HUES64 (cell line): ENCODE results near the gene KRT20.

ENCODE experiments used
- H3K27ac ChIP-seq: 2 replicates; pipeline ENCODE4 v1.7.0; 2013; ENCODE audit warnings: low read depth, low read length, inconsistent platforms
- H3K27me3 ChIP-seq: 2 replicates; pipeline ENCODE4 v1.6.1; 2013; ENCODE audit warnings: mild to moderate bottlenecking, low read length; ENCODE audit not compliant: insufficient read depth
- H3K36me3 ChIP-seq: 2 replicates; pipeline ENCODE4 v1.6.1; 2013; ENCODE audit warnings: mild to moderate bottlenecking, low read length; ENCODE audit not compliant: insufficient read depth
- H3K4me1 ChIP-seq: 2 replicates; pipeline ENCODE4 v1.6.1; 2013; ENCODE audit warnings: mild to moderate bottlenecking, low read length, moderate library complexity; ENCODE audit not compliant: insufficient read depth
- H3K4me3 ChIP-seq: 2 replicates; pipeline ENCODE4 v1.5.1; 2013; ENCODE audit warnings: mild to moderate bottlenecking, low read length, moderate library complexity
- H3K9ac ChIP-seq: 2 replicates; pipeline ENCODE4 v1.6.1; 2013; ENCODE audit warnings: mild to moderate bottlenecking, low read depth, low read length
- H3K9me3 ChIP-seq: 2 replicates; pipeline ENCODE4 v1.6.1; 2013; ENCODE audit warnings: low read depth, low read length; ENCODE audit not compliant: insufficient read depth
- WGBS: fragments of 150-250, 120-280 bp; methylation state at CpG from one replicate; pipeline ENCODE4 v1.1.7; 2013; ENCODE audit warnings: missing lambda C conversion rate; 5-methylcytosine and 5-hydroxymethylcytosine counted together

KRT20 gene

DNA sequence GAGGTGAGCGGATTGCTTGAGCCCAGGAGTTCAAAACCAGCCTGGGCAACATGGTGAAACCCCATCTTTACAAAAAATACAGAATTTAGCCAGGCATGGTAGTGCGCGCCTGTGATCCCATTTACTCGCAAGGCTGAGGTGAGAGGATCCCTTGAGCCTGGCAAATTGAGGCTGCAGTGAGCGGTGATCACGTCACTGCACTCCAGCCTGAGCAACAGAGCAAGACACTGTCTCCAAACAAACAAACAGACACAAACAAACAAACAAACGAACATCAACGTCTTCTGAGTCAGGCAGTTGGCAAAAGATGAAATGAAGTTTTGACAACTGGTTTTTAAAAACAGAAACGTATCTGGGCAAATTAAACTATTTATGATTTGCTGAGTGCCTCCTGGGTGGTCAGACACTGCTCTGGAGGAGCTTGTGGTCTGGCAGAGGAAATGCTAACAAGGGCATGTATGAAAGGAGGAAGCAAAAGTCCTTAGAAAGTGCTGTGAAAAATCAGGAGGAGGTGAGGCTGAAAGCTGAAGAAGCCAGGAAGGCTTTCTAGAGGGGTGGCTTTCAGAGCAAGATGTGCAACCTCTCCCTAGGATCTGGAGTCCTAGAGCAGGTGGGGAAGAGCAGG lies 10.2 kb upstream of the KRT20 start:
- Histone ChIP-seq H3K4me3 (no peak overlapping the region), H3K36me3 (no peaks in the 10 kb centered on the region), H3K9me3 (no peaks in the 10 kb centered on the region), H3K4me1 (no peaks in the 10 kb centered on the region), H3K27ac (no peak overlapping the region), H3K27me3 (no peaks in the 10 kb centered on the region; the same call in 1 of the 2 replicates), H3K9ac (no peak overlapping the region)
- 93% methylated on average over 9 of the region's 9 CpGs for WGBS

DNA sequence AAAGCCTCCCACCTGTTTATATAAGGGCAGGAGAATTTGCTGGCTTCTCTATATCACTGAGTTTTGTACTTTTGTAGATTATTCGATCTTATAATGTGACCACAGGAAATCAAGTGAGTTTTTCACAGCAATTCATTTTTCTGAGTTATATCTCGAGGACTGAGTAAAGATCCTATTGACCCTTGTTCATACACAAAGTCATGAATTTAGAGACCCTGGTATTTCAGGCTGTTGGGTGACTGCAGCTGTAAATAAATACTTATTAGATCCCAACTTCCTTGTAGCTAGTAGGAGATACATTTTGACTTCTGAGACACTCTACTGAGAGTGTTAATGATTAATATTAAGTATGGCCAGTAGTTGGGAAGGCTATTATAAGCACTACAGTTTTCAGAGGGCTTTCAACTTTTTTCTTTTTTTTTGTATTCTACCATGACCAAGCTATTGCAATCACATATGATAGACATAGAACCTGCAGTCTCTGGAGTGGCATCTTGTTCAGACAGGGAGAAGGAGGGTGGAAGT lies 3.2 kb upstream of the KRT20 start:
- no peaks in the 10 kb centered on the region for H3K36me3 ChIP-seq
- H3K27me3 ChIP-seq, result peaks cover 2% of the 10 kb centered on the region; the same call in 1 of the 2 replicates
- H3K27ac ChIP-seq, result no peak overlapping the region
- H3K9ac ChIP-seq, result no peak overlapping the region
- WGBS, result 90% methylated on average over 2 of the region's 2 CpGs
- no peak overlapping the region for H3K4me3 ChIP-seq
- no peaks in the 10 kb centered on the region for H3K9me3 ChIP-seq
- H3K4me1 ChIP-seq, result no peaks in the 10 kb centered on the region

DNA sequence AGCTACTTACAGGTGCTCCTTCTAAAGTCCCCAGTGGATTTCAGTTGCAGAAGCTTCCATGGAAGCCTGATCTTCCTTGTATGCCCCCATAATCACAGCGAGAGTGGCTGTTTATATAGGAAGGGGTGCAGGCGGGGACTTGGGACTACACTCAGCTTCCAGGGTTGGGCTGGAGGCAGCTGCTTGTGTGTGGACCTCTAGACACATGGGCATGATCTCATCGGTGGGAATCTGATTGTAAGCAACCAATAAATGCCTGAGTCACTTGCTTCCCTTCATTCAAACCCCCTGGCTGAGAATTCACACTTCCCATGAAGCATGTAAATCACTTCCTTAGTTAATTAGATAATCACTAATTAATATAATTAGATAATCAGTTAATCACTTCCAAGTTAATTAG lies 1.0 kb upstream of the KRT20 start:
- no peak overlapping the region for H3K27ac ChIP-seq
- WGBS, result 94% methylated on average over 3 of the region's 3 CpGs
- H3K9ac ChIP-seq, result no peak overlapping the region
- H3K9me3 ChIP-seq, result no peaks in the 10 kb centered on the region
- peaks cover 2% of the 10 kb centered on the region; the same call in 1 of the 2 replicates for H3K27me3 ChIP-seq
- H3K4me3 ChIP-seq, result no peak overlapping the region
- no peaks in the 10 kb centered on the region for H3K36me3 ChIP-seq
- no peaks in the 10 kb centered on the region for H3K4me1 ChIP-seq

DNA sequence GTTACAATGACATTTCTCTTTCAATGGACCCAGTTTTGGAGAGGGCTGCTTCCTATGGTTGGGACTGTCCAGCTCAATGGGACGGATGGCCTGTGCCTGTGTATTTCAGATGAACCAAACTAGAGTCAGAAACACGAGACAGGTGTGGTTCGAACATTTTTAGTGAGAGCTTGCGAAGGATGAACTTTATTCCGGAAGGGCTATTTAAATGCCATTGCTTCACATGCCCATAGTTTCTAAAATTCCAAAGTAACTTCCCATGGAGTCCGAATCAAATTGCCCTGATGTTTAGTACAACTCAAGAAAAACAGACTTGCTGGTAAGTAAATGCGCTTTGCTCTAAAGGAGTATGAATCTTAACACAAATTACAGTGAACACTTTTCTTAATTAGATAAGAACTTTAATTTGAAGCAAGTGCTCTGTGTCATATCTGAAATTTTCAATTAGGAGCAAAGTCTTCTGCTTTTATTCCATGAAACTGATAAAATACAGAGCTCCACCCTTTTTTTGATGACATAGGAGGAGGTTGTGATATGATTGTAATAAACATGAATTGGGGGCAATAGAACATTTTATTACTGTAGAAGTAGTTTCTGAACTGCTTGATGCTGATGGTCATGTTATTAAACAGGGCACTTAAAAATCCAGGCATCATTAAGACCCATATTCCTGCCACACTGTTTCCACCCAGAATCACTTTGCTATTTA lies 1.3 kb downstream of the KRT20 start:
- 95% methylated on average over 7 of the region's 7 CpGs for WGBS
- Histone ChIP-seq H3K9me3 (no peaks in the 10 kb centered on the region), H3K9ac (no peak overlapping the region), H3K27me3 (no peaks in the 10 kb centered on the region), H3K4me3 (no peak overlapping the region), H3K4me1 (no peaks in the 10 kb centered on the region), H3K36me3 (no peaks in the 10 kb centered on the region), H3K27ac (no peak overlapping the region)

DNA sequence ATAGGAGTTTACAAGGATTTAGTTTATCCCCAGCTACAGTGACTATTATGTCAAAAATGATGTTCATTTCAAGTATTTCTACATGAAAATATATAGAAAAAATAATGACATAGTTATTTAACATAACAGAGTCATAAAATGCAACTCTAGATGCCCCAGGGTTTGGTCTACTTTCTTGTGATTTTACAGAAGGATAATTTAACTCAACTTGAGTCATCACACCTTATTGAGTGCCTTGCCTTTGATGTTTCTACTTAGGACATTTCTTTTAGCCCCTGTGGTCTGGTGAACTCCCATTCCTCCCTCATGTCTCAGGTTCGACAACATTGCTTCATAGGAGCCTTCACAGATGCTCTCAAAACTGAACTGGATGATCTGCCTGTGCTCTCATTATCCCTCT lies 2.0 kb downstream of the KRT20 start:
- H3K27me3 ChIP-seq, result no peaks in the 10 kb centered on the region
- H3K9me3 ChIP-seq, result no peaks in the 10 kb centered on the region
- no peaks in the 10 kb centered on the region for H3K4me1 ChIP-seq
- no peak overlapping the region for H3K27ac ChIP-seq
- H3K4me3 ChIP-seq, result no peak overlapping the region
- WGBS, result 94% methylated on average over 1 of the region's 1 CpG
- H3K36me3 ChIP-seq, result no peaks in the 10 kb centered on the region
- H3K9ac ChIP-seq, result no peak overlapping the region

DNA sequence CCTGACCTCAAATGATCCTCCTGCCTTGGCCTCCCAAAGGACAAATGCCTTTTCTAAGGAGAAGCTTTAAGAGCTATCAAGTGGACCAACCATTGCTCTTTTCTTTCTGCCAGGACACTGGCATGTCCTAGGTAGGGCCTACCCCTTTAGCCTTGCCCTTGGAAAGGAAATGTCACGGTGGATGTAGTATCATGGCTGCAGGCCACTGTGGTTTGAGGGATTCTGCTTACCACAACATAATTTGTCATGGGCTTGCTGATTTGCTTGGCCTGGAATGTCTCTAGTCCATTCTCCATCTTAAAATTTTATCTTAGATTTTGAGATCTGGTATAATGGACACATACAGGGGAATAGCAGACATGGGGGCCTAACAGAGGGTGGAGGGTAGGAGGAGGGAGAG lies 6.0 kb downstream of the KRT20 start:
- Histone ChIP-seq H3K27ac (no peak overlapping the region), H3K9ac (no peak overlapping the region), H3K9me3 (no peaks in the 10 kb centered on the region), H3K36me3 (no peaks in the 10 kb centered on the region), H3K27me3 (no peaks in the 10 kb centered on the region), H3K4me1 (peaks cover 2% of the 10 kb centered on the region; the same call in 1 of the 2 replicates), H3K4me3 (no peak overlapping the region)
- WGBS, result 93% methylated on average over 1 of the region's 1 CpG

DNA sequence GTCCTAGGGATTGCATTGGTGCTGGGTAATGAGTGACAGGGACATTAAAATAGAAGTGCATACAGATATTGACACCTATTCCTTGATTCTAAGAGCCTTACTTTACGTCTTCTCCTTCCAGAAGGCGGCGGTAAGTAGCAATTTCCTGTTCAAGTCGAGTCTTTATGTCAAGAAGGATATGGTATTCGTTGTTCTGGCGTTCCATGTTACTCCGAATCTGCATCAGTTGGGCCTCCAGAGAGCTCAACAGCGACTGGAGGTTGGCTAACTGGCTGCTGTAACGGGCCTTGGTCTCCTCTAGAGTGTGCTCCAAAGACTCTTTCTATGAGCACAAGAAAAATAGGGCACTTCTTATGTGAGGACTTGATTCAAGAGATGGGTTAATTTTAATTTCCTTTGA lies 7.0 kb downstream of the KRT20 start:
- Histone ChIP-seq H3K9ac (no peak overlapping the region), H3K4me1 (peaks cover 9% of the 10 kb centered on the region; the same call in 1 of the 2 replicates), H3K4me3 (no peak overlapping the region), H3K27me3 (no peaks in the 10 kb centered on the region), H3K36me3 (no peaks in the 10 kb centered on the region), H3K9me3 (no peaks in the 10 kb centered on the region), H3K27ac (no peak overlapping the region)
- 92% methylated on average over 9 of the region's 9 CpGs for WGBS

DNA sequence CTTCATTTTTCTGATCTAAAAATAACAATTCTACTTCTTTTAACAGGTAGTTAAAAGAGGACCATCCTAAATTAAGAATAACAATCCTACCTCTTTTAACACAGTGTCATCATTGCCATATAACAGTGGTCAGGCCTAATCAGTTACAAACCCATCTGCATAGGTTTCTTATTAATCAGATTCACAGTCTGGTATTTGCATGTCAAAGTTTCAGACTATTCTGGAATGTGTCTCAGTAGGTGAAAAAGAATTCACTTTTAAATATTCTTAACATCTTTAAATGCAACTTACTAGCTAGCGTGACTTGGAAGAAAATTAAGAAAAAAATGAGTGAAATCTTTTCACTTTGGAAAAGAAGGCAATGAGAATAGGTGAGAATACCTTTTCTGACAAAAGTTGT lies 11.2 kb downstream of the KRT20 start:
- Histone ChIP-seq H3K27me3 (no peaks in the 10 kb centered on the region), H3K9ac (no peak overlapping the region), H3K4me1 (peaks cover 9% of the 10 kb centered on the region; the same call in 1 of the 2 replicates), H3K36me3 (no peaks in the 10 kb centered on the region), H3K27ac (no peak overlapping the region), H3K4me3 (no peak overlapping the region), H3K9me3 (no peaks in the 10 kb centered on the region)
- WGBS, result 80% methylated on average over 1 of the region's 1 CpG

DNA sequence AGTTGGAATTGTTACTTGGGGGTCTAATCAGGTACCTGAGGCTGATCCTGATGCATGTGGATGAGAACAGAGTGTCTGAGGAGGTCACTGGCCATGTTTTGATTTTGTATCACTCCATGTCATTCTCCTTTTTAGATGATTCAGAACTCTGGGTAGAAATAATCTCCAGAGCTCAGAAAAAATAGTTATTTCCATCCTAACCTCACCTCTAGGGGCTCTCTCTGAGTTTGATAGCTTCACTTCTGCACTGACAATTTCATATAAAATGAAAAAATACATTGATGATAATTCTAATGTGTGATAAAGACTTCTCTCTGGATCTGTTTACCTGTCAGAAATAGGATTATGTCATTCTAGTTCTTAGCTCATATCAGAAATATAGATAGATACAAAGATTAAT lies 11.8 kb downstream of the KRT20 start:
- no peak overlapping the region for H3K9ac ChIP-seq

DNA sequence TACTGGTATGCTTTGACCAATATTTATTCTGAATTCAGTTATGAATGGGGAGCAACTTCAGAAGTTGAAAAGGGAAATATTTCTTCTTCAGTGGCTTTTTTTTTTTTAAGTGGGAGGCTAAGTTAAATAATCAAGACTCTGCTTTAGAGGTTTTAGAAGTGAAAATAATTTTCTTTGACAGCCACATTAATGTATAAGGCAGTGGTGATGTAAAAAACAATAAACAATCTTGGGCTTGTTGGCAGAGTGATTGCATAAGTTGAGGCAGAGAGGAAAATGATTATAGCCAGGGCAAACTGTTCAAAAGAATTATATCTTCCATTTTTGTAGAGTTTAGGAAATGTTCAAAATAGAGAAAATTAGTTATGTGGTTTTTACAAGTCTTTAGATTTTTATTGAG lies 12.6 kb downstream of the KRT20 start:
- H3K4me1 ChIP-seq, result peaks cover 9% of the 10 kb centered on the region; the same call in 1 of the 2 replicates
- no peaks in the 10 kb centered on the region for H3K27me3 ChIP-seq
- no peak overlapping the region for H3K4me3 ChIP-seq
- H3K9ac ChIP-seq, result no peak overlapping the region
- no peaks in the 10 kb centered on the region for H3K9me3 ChIP-seq
- H3K36me3 ChIP-seq, result no peaks in the 10 kb centered on the region
- no peak overlapping the region for H3K27ac ChIP-seq

More for the DNA sequence above, 11.8 kb downstream of the KRT20 start:
- Histone ChIP-seq H3K36me3 (no peaks in the 10 kb centered on the region), H3K9me3 (no peaks in the 10 kb centered on the region), H3K4me3 (no peak overlapping the region), H3K27me3 (no peaks in the 10 kb centered on the region), H3K27ac (no peak overlapping the region), H3K4me1 (peaks cover 9% of the 10 kb centered on the region; the same call in 1 of the 2 replicates)

DNA sequence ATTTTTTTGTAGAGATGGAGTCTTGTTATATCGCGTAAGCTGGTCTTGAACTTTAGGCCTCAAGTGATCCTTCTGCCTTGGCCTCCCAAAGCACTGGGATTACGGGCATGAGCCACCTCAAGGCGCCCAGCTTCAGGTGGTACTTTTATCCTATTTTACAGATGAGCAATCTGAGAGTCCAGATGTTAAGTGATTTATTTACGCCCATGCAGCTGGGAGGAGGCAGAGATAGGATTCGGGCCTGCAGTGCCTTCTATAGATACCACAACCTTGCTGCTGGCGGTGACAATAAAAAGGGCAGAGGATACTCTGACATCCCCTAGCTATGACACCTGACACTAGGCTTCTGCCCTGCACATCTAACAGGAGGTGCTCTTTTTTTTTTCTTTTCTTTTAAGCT lies 13.7 kb downstream of the KRT20 start:
- Histone ChIP-seq H3K4me1 (peaks cover 9% of the 10 kb centered on the region; the same call in 1 of the 2 replicates), H3K9ac (no peak overlapping the region), H3K27me3 (no peaks in the 10 kb centered on the region), H3K36me3 (no peaks in the 10 kb centered on the region), H3K4me3 (no peak overlapping the region), H3K27ac (no peak overlapping the region), H3K9me3 (no peaks in the 10 kb centered on the region)
- 93% methylated on average over 7 of the region's 7 CpGs for WGBS
